Activated CD4-positive, CD25-positive, alpha-beta regulatory T cell treated with anti-CD3 and anti-CD28 coated beads, Interleukin-2, amount 50 U/mL, for 72 hours (primary cell): ENCODE data around the gene GNA12.
"Not testable (repeated sequence)": the region's sequence is repeated elsewhere in the genome, so short reads cannot be mapped to it uniquely, and the experiment has no call there.

Experiments
- DNase-seq: peaks from one replicate; pipeline ENCODE4 v3.0.0; 2021

The GNA12 gene

DNA sequence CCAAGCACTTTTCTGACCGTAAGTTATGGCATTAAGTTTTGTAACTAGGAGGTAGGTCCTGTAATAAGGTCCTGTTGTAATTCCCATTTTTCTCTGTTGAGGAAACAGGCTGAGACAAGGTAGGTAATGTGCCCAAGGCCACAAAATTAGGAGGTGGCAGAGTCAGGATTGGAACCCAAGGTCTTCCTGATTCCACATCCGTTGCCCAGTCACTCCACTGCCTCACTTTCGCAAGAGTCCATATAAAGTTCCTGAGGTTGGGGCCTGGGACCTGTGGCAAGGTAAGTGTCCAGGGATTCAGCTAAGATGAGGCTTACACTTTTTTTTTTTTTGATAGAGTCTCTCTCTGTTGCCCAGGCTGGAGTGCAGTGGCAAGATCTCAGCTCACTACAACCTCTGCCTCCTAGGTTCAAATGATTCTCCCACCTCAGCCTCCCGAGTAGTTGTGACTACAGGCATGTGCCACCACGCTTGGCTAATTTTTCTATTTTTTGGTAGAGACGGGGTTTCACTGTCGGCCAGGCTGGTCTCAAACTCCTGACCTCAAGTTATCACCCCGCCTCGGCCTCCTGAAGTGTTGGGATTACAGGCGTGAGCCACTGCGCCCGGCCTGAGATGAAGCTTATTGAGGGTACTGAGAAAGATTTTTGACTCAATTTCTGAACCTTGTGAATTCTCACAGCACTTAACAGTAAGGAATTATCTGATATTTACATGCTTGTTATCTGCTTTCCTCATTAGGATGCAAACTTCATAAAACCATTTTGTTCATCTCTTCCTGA, 20.3 kb upstream of the GNA12 start:
- DNase-seq: no peak

DNA sequence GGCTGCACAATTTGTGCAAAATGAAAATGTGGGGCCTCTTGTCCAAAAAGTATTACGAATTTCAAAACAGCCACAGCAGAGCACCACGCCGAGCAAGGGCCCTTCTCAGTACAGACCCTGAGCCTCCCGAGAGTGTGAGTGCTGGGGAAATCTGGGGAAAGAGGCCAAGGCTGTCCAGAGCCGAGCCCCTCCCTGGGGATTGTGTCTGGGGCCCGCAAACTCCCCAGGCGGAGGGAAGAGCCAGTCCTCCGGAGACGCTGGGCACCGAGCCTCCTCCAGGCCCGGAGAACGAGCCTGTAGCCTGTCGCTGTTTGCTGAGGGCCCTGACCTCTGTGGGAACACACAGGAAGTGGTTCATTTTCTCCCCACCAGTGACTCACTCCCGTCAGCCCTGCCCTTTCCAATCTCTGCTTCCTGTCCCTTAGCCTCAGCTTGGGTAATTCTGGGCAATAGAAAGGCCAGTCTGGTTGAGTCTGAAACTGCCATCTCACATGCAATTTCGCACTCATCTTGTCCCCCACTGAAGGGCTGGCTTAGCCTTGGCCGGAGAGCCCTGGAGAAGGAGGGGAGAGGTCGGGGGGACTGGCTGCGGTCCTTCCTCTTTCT, 19.5 kb upstream of the GNA12 start:
- DNase-seq: peak; percentile 76

DNA sequence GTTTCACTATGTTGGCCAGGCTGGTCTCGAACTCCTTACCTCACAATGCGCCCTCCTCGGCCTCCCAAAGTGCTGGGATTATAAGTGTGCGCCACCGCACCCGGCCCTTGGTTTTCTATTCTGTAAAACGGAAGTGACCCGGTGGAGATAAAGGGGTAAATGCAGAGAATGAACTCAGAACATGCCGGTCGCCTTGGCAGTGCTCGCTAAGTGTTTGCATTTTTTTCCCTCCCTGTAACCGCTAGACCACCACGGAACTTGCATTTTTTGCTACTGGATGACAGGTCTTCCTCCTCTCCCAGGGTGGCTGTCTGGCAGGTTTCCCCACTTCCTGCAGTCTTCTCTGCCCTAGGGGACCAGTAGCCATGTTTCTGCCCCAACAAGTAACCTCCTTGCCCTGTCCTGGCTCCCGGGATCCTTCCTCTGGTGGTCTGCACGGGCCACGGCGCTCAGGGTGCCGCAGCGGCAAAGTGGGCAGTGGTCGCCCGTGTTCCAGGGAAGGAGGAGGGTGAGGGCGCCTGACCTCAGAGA, 18.8 kb upstream of the GNA12 start:
- no peak for DNase-seq

- DNase-seq: no peak
These were observed 17.4 kb upstream of the GNA12 start for GRCh38 chr7:2861509-2861908.

GRCh38 chr7:2860627-2861133, 16.6 kb upstream of the GNA12 start:
- no peak for DNase-seq

- DNase-seq: no peak
These were observed 15.8 kb upstream of the GNA12 start for GRCh38 chr7:2859952-2860351.

GRCh38 chr7:2858621-2859020, 14.5 kb upstream of the GNA12 start:
- DNase-seq: no peak

GRCh38 chr7:2856388-2857169, 12.5 kb upstream of the GNA12 start:
- DNase-seq: no peak

GRCh38 chr7:2855386-2855785, 11.3 kb upstream of the GNA12 start:
- no peak for DNase-seq

DNA sequence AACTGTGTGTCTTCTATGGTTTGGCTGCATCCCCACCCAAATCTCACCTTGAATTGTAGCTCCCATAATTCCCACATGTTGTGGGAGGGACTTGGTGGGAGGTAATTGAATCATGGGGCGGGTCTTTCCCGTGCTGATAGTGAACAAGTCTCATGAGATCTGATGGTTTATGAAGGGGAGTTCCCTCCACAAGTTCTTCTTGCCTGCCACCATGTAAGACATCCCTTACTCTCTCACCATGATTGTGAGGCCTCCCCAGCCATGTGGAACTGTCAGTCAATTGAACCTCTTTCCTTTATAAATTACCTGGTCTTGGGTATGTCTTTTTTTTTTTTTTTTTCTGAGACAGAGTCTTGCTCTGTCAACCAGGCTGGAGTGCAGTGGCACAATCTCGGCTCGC, 9.4 kb upstream of the GNA12 start:
- not testable (repeated sequence) for DNase-seq

GRCh38 chr7:2853147-2853546, 9.0 kb upstream of the GNA12 start:
- no peak for DNase-seq

- DNase-seq: no peak
These were observed 7.4 kb upstream of the GNA12 start for GRCh38 chr7:2851497-2851896.

DNA sequence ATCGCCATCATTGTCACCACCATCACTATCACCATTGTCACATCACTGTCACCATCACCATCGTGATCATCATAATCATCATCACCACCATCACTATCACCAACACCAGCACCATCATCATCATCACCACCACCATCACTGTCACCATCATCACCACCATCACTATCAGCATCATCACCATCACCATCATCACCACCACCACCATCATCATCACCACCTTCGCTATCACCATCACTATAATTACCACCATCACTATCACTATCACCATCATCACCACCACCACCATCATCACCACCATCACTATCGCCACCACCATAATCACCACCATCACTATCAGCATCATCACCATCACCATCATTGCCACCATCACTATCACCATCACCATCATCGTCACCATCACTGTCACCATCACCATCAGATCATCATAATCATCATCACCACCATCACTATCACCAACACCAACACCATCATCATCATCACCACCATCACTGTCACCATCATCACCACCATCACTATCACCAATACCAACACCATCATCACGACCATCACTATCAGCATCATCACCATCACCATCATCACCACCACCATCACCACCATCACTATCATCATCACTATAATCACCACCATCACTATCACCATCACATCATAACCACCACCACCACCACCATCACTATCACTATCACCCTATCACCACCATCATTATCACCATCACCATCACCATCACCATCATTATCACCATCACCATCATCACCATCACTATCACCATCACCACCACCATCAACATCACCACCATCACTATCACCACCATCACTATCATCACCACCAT, 6.0 kb upstream of the GNA12 start:
- no peak for DNase-seq

- no peak for DNase-seq
These were observed 1.0 kb upstream of the GNA12 start for GRCh38 chr7:2845034-2845592.

- DNase-seq: peak; percentile 56
These were observed 376 bp downstream of the GNA12 start for GRCh38 chr7:2843711-2844152.

DNA sequence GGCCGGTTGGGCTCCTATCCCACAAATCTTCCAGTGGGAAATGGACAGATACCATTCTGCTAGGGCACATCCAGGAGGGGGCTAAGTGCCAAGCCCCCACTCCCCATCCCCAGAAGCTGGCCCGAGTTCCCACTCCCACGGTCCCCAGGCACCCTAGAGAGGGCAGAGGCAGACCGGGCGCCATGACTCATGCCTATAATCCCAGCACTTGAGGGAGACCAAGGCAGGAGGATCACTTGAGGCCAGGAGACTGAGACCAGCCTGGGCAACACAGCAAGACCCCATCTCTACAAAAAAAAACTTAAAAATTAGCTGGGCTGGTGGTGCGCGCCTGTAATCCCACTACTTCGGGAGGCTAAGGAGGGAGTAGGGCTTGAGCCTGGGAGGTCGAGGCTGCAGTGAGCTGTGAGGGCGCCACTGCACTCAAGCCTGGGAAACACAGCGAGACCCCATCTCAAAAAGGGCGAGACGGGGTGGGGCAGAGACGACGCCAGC, 870 bp downstream of the GNA12 start:
- no peak for DNase-seq

GRCh38 chr7:2841907-2842306, 2.2 kb downstream of the GNA12 start:
- no peak for DNase-seq

DNA sequence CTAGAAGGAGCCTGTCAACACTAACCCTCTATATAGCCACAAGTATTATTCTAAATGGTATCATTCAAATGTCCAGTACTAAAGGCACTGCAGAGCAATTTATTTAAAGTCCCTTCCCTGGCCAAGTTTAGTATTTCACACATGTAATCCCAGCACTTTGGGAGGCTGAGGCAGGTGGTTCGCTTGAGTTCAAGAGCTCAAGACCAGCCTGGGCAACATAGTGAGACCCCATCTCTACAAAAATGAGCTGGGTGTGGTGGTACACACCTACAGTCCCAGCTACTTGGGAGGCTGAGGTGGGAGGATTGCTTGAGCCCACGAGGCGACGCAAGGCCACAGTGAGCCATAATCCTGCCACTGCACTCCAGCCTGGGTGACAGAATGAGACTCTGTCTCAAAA, 3.6 kb downstream of the GNA12 start:
- DNase-seq: no peak

DNA sequence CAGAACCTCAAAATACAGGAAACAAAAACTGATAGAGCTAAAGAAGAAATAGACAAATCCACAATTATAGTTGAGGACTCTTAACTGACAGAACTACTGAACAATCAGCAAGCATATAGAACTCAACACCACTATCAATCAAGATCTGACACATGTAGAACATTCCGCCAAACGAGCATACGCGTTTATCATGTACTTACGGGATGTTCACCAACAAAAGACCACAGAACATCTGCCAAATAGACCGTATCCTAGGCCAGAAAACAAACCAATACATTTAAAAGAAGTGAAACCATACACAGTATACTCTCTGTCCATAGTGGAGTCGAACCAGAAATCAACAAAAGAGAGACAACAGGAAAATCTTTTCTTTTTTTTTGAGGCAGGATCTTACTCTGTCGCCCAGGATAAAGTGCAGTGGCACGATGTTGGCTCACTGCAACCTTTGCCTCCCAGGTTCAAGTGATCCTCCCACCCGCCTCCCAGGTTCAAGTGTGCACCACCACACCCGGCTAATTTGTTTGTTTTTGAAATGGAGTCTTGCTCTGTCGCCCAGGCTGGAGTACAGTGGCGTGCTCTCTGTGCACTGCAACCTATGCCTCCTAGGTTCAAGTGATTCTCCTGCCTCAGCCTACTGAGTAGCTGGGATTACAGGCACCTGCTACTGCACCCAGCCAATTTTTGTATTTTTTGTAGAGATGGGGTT, 5.1 kb downstream of the GNA12 start:
- DNase-seq: no peak

- no peak for DNase-seq
These were observed 5.7 kb downstream of the GNA12 start for GRCh38 chr7:2838451-2838850.

GRCh38 chr7:2837496-2837895, 6.6 kb downstream of the GNA12 start:
- no peak for DNase-seq
